Tibial nerve (tissue), 4 donors: Measurements from ENCODE around the gene YY1AP1. TPM values are rescaled to one million over a fixed set of nuclear protein-coding genes. Genes with fewer than 3 reads are reported as not detected.
"Not testable (repeated sequence)": the region's sequence is repeated elsewhere in the genome, so short reads cannot be mapped to it uniquely, and the experiment has no call there.

Experiments used
- DNase-seq, 2 donors: peaks; one replicate each; pipeline ENCODE4 v3.0.0-alpha.2; 2019; ENCODE audit warnings: low spot score in 2 of 2
- H3K27ac ChIP-seq, 4 donors: fragments of 200-600 bp; sonication (generic) in 3 of 4; one replicate each; pipeline ENCODE4 v1.5.1; 2017 to 2019; ENCODE audit warnings: mild to moderate bottlenecking in 1 of 4
- H3K27me3 ChIP-seq, 2 donors: fragments of 200-600 bp; sonication (generic) in 1 of 2; one replicate each; pipeline versions ENCODE4 v1.5.1 to v1.6.0; 2017 to 2019
- H3K36me3 ChIP-seq, 3 donors: fragments of 200-600 bp; sonication (generic); one replicate each; pipeline ENCODE4 v1.5.1; 2018 to 2019
- H3K4me1 ChIP-seq, 4 donors: fragments of 200-600 bp; sonication (generic) in 3 of 4; one replicate each; pipeline ENCODE4 v1.5.1; 2017 to 2019
- H3K4me3 ChIP-seq, 4 donors: fragments of 200-600 bp; sonication (generic) in 3 of 4; one replicate each; pipeline ENCODE4 v1.5.1; 2017 to 2019; ENCODE audit warnings: mild to moderate bottlenecking in 1 of 4, moderate library complexity in 1 of 4
- H3K9me3 ChIP-seq, 4 donors: fragments of 200-600 bp; sonication (generic) in 3 of 4; one replicate each; pipeline ENCODE4 v1.5.1; 2017 to 2019
- CTCF ChIP-seq, 5 experiments: fragments of 200-600 bp in 3 of 5; fragments of 450-650 bp in 2 of 5; sonication (generic) in 3 of 5; IDR thresholded peaks; one replicate each; pipeline ENCODE4 v1.5.1; 2016 to 2019; ENCODE audit warnings: antibody characterized with exemption in 5 of 5, mild to moderate bottlenecking in 3 of 5, moderate library complexity in 2 of 5
- EP300 ChIP-seq, 2 donors: sonication (generic); formaldehyde crosslinking; IDR thresholded peaks; one replicate each; pipeline ENCODE4 v1.6.1; 2017; ENCODE audit warnings: antibody characterized with exemption in 2 of 2, mild to moderate bottlenecking in 1 of 2
- POLR2A ChIP-seq, 2 donors: fragments of 450-650 bp; IDR thresholded peaks; one replicate each; pipeline ENCODE4 v1.6.1; 2017; ENCODE audit warnings: antibody characterized with exemption in 2 of 2, mild to moderate bottlenecking in 2 of 2, moderate library complexity in 2 of 2
- WGBS, 2 donors: methylation state at CpG; one replicate each; pipeline ENCODE4 v1.1.5; 2018; 5-methylcytosine and 5-hydroxymethylcytosine counted together
- total RNA-seq, 4 donors: library from RNA; depleted of rRNA; stranded (reverse); fragments of >200 nt; gene quantifications; one replicate each; pipeline ENCODE4 v1.1.0, GENCODE V29; 2016

YY1AP1 gene
- total RNA-seq, 4 donors from 2014 or later = 170 to 253 (median 196) TPM

GRCh38 chr1:155623357-155623756 is 65.2 kb downstream of the YY1AP1 start:
- Histone ChIP-seq H3K4me1 (no peaks in the 10 kb centered on the region), H3K4me3 (no peak overlapping the region), H3K27me3 (no peaks in the 10 kb centered on the region), H3K36me3 (no peaks in the 10 kb centered on the region), H3K9me3 (no peaks in the 10 kb centered on the region), H3K27ac (no peak overlapping the region)
- TF ChIP-seq CTCF (IDR thresholded peaks at IDR 0.05) (no peak), POLR2A (IDR thresholded peaks at IDR 0.05) (no peak), EP300 (IDR thresholded peaks at IDR 0.05) (no peak)
- 55 to 67% methylated on average over 1 of the region's 1 CpG for WGBS, 2 donors
- no peak for DNase-seq

GRCh38 chr1:155622191-155622590 is 66.4 kb downstream of the YY1AP1 start:
- Histone ChIP-seq H3K36me3 (no peaks in the 10 kb centered on the region), H3K4me3 (no peak overlapping the region), H3K27ac (no peak overlapping the region), H3K9me3 (no peaks in the 10 kb centered on the region), H3K4me1 (no peaks in the 10 kb centered on the region), H3K27me3 (no peaks in the 10 kb centered on the region)
- 57 to 89% methylated on average over 2 of the region's 2 CpGs for WGBS, 2 donors
- TF ChIP-seq CTCF (IDR thresholded peaks at IDR 0.05) = no peak
- DNase-seq = no peak

GRCh38 chr1:155613226-155613625 is 75.3 kb downstream of the YY1AP1 start:
- H3K27ac ChIP-seq, DNase-seq, H3K4me3 ChIP-seq, H3K27me3 ChIP-seq, H3K9me3 ChIP-seq: not testable (repeated sequence)
- H3K4me1 ChIP-seq = peaks cover 0 to 13% (median 2%) of the 10 kb centered on the region in 4 donors
- H3K36me3 ChIP-seq = peaks cover 0 to 28% (median 0%) of the 10 kb centered on the region in 3 donors
- WGBS, 2 donors = 38% methylated on average over 2 of the region's 2 CpGs; no CpG with 5 or more reads in 1 of the 2 donors

GRCh38 chr1:155610257-155610647 is 78.3 kb downstream of the YY1AP1 start:
- H3K27ac ChIP-seq, H3K9me3 ChIP-seq, H3K27me3 ChIP-seq, DNase-seq: not testable (repeated sequence)
- peaks cover 0 to 24% (median 0%) of the 10 kb centered on the region in 3 donors for H3K36me3 ChIP-seq
- peaks cover 0 to 13% (median 2%) of the 10 kb centered on the region in 4 donors for H3K4me1 ChIP-seq
- WGBS, 2 donors = no CpG with 5 or more reads among the region's 33 CpGs
- H3K4me3 ChIP-seq = peak overlapping the region; percentile 33 to 62 (median 56)

GRCh38 chr1:155609515-155610256 is 78.9 kb downstream of the YY1AP1 start, which contains the start of gene MSTO1:
Gene MSTO1, plus strand, starts transcription at chr1:155610218. Its CDS starts 31 bp downstream, at chr1:155610249.
- 14% methylated on average over 29 to 31 of the region's 47 CpGs for WGBS, 2 donors
- Histone ChIP-seq H3K4me1 (peaks cover 0 to 13% (median 2%) of the 10 kb centered on the region in 4 donors), H3K27me3 (no peaks in the 10 kb centered on the region), H3K27ac (peak within 1 kb of the TSS; percentile 54 to 82 (median 75)), H3K9me3 (no peaks in the 10 kb centered on the region), H3K36me3 (peaks cover 0 to 18% (median 0%) of the 10 kb centered on the region in 3 donors), H3K4me3 (peak within 1 kb of the TSS; percentile 56 to 75 (median 60))
- TF ChIP-seq CTCF (IDR thresholded peaks at IDR 0.05) (peak in 2 of 5 experiments; percentile 17 to 36), EP300 (IDR thresholded peaks at IDR 0.05) (peak; percentile 68 to 78), POLR2A (IDR thresholded peaks at IDR 0.05) (peak in 1 of 2 donors; percentile 47)
- peak; percentile 95 to 96 for DNase-seq

Other genes starting within 250 kb of the YY1AP1 start
- gene ASH1L, start 126.0 kb downstream of the YY1AP1 start, total RNA-seq = 10 to 100 TPM; 73.7 to 99.6 (median 85.9) TPM
- gene MSTO1, start 78.6 kb downstream of the YY1AP1 start, total RNA-seq = 10 to 100 TPM; 16.4 to 41.4 (median 20.9) TPM
- 100 to 1,000 TPM; 101 to 159 (median 138) TPM for gene DAP3, start 317 bp upstream of the YY1AP1 start, total RNA-seq
- gene GON4L, start 168.4 kb upstream of the YY1AP1 start, total RNA-seq = 10 to 100 TPM; 53.3 to 88.2 (median 66.2) TPM
- gene SYT11, start 170.8 kb upstream of the YY1AP1 start, total RNA-seq = 10 to 100 TPM; 29.2 to 54.2 (median 38.1) TPM
- 10 to 100 TPM; 18.8 to 23.3 (median 20.7) TPM for gene RIT1, start 222.6 kb upstream of the YY1AP1 start, total RNA-seq
- gene KHDC4, start 245.6 kb upstream of the YY1AP1 start, total RNA-seq = 10 to 100 TPM; 46.8 to 82.8 (median 67.7) TPM